Hematopoietic multipotent progenitor cell treated with erythropoietin and hydrocortisone succinate and interleukin-3 and kit ligand, for 17 days (in vitro differentiated cells): Measurements from ENCODE around the gene KCNA4.
"Not testable (repeated sequence)": the region's sequence is repeated elsewhere in the genome, so short reads cannot be mapped to it uniquely, and the experiment has no call there.

Experiments
- DNase-seq: peaks from one replicate; pipeline ENCODE4 v3.0.0-alpha.2; 2015; ENCODE audit warnings: low spot score

KCNA4 gene

GRCh38 chr11:30000986-30001750, 15.7 kb downstream of the KCNA4 start:
- DNase-seq: no peak

DNA sequence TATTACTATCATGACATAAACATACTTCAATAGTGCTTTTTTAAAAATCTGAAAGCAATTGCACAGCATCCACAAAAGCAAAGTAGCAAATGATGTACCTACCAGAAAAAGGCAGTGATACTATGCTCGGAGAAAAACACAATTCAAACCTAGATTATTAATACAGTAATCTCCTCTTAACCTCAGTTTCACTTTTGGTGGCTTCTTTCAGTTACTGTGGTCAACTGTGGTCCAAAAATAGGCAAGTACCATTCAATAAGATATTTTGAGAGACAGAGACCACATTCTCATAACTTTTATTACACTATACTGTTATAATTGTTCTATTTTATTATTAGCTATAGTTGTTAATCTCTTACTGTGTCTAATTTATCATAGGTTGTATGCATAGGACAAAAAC, 20.8 kb downstream of the KCNA4 start:
- no peak for DNase-seq

GRCh38 chr11:29989174-29989970, 27.5 kb downstream of the KCNA4 start:
- no peak for DNase-seq

DNA sequence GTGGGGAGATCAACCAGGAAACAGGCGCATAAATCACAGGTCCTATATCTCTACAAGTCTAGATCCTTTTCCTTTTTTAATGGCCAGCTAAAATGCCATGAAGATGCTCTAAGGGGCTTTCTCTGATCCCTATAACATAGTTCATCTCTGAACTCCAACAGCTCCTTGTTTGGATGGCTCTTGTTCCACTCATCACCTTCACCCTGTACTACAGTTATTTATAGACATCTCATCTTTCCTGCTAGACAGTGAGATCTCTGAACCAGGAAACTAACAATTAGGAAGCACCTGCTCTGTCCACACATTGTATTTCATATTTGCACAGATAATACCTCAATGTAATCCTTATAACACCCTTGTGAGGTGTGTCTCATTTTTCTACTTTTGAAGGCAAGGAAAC, 31.6 kb downstream of the KCNA4 start:
- no peak for DNase-seq

- no peak for DNase-seq
Observed at GRCh38 chr11:29984544-29984943, 32.3 kb downstream of the KCNA4 start.

- no peak for DNase-seq
Observed at GRCh38 chr11:29978549-29978948, 38.3 kb downstream of the KCNA4 start.

- DNase-seq: not testable (repeated sequence)
Observed at GRCh38 chr11:29975580-29975979, 41.2 kb downstream of the KCNA4 start.

- no peak for DNase-seq
Observed at GRCh38 chr11:29963796-29964195, 53.0 kb downstream of the KCNA4 start.

GRCh38 chr11:29963036-29963435, 53.8 kb downstream of the KCNA4 start:
- no peak for DNase-seq

DNA sequence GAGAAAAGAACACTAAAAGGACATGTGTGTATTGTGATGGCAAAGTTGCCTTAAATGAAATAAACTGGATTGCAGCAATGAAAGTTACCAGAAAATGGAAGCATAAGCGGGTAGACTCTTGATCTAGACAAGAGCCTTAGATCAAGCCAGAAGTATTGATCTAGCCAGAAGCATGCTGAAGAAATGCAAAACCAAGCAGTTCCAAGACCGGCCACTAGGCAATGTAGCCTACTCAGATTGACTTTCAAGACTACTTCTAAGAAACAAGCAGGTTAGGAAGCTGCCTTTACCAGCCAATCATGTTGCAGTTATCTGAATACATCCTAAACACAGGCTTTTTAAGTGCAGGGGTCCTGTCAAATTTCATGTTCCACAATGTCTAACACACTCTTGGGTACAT, 54.6 kb downstream of the KCNA4 start:
- no peak for DNase-seq
